IMR-90 (cell line): ENCODE results near the gene TGM1.
A peak's percentile ranks its signal among the peaks of the same experiment; 100 is the strongest.

Source experiments
- BHLHE40 ChIP-seq: fragments of 150-350 bp; IDR thresholded peaks from 2 replicates; pipeline ENCODE4 v1.6.1; 2016; ENCODE audit warnings: mild to moderate bottlenecking, low read depth, low read length
- CEBPB ChIP-seq: IDR thresholded peaks from 2 replicates; pipeline ENCODE4 v1.6.1; 2012; ENCODE audit warnings: low read depth, low read length, improper control_type of control experiment
- FOS ChIP-seq: fragments of 150-350 bp; IDR thresholded peaks from 2 replicates; pipeline ENCODE4 v1.6.1; 2016; ENCODE audit warnings: low read depth, low read length
- MAFK ChIP-seq: IDR thresholded peaks from 2 replicates; pipeline ENCODE4 v1.6.1; 2012; ENCODE audit warnings: low read depth, low read length, improper control_type of control experiment
- MAZ ChIP-seq: IDR thresholded peaks from 2 replicates; pipeline ENCODE4 v1.6.1; 2012; ENCODE audit warnings: low read depth, mild to moderate bottlenecking, low read length, improper control_type of control experiment, moderate library complexity, borderline replicate concordance
- NFE2L2 ChIP-seq: fragments of 150-350 bp; IDR thresholded peaks from 2 replicates; pipeline ENCODE4 v1.6.1; 2016; ENCODE audit warnings: low read depth, mild to moderate bottlenecking, low read length
- POLR2A ChIP-seq: IDR thresholded peaks from 2 replicates; pipeline ENCODE4 v1.6.1; 2012; ENCODE audit warnings: mild to moderate bottlenecking, low read depth, low read length
- RCOR1 ChIP-seq: IDR thresholded peaks from 2 replicates; pipeline ENCODE4 v1.6.1; 2012; ENCODE audit warnings: mild to moderate bottlenecking, low read length, improper control_type of control experiment; ENCODE audit not compliant: insufficient replicate concordance
- RFX5 ChIP-seq: IDR thresholded peaks from 2 replicates; pipeline ENCODE4 v1.8.0; 2012; ENCODE audit warnings: low read depth, mild to moderate bottlenecking, low read length, moderate library complexity
- SMC3 ChIP-seq: fragments of 150-350 bp; IDR thresholded peaks from 2 replicates; pipeline ENCODE4 v1.6.1; 2016; ENCODE audit warnings: low read depth, mild to moderate bottlenecking, antibody characterized with exemption, low read length, moderate library complexity
- TF ChIP-seq, protein P1 (sequence below): conservative IDR thresholded peaks from 2 replicates; pipeline ENCODE4 v1.5.1; 2012; ENCODE audit warnings: mild to moderate bottlenecking, low read depth, low read length, improper control_type of control experiment

DNA sequence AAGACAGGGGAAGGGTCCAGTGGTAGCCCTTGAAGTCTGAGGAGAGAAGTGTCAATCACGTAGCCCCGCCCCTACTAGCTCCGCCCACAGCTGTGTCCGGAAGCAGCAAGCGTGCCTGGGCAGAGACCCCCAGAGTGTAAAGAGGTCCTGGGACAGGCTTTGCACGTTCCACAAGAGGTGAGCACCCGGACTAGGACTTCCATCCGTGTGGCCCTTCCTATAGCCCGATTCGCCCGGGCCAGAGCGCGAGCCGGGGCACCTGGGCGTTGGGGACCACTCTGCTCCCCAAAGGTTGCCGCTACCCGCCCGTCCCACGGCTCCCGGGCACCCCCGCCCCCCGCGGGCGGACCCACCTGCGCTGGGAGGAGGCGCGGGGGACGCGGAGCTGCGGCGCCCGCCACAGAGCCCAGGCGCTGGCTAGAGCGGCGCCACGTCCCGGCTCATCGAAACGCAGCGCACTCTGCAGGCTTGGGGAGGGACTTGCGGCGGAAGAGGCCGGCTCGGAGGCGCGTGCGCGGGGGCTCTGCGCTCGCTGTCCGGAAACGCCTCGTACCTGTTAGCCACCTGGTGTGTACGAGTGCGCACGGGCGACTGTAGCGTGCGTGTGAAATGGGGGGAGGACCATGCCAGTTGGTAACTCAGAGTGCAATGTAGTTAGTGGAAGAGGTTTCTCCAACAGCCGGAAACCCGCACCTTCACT lies 8.3 kb upstream of the TGM1 start, which contains the start of gene RABGGTA:
- TF ChIP-seq POLR2A (peak; percentile 63; the same call in 1 of the 2 replicates), SMC3 (peak; percentile 37), BHLHE40 (peak; percentile 38), CEBPB (no peak), FOS (no peak), MAFK (no peak), MAZ (peak; percentile 67; the same call in 1 of the 2 replicates), RFX5 (no peak), RCOR1 (no peak), NFE2L2 (no peak)
- TF ChIP-seq, protein P1, sequence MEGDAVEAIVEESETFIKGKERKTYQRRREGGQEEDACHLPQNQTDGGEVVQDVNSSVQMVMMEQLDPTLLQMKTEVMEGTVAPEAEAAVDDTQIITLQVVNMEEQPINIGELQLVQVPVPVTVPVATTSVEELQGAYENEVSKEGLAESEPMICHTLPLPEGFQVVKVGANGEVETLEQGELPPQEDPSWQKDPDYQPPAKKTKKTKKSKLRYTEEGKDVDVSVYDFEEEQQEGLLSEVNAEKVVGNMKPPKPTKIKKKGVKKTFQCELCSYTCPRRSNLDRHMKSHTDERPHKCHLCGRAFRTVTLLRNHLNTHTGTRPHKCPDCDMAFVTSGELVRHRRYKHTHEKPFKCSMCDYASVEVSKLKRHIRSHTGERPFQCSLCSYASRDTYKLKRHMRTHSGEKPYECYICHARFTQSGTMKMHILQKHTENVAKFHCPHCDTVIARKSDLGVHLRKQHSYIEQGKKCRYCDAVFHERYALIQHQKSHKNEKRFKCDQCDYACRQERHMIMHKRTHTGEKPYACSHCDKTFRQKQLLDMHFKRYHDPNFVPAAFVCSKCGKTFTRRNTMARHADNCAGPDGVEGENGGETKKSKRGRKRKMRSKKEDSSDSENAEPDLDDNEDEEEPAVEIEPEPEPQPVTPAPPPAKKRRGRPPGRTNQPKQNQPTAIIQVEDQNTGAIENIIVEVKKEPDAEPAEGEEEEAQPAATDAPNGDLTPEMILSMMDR: peak; percentile 87
